H9 (cell line): Measurements from ENCODE around the gene PHLDA2. TPM values are rescaled to one million over a fixed set of nuclear protein-coding genes. Genes with fewer than 3 reads are reported as not detected.

Experiments
- DNase-seq: peaks from one replicate; pipeline ENCODE4 v3.0.0-alpha.2; 2017
- H2AFZ ChIP-seq: one replicate; pipeline ENCODE4 v1.6.1; 2013; ENCODE audit warnings: mild to moderate bottlenecking, low read length, control low read depth, moderate library complexity
- H2AK5ac ChIP-seq: 2 replicates; pipeline ENCODE4 v1.6.1; 2013; ENCODE audit warnings: low read length, control low read depth, mixed read lengths; ENCODE audit not compliant: insufficient read length
- H2BK120ac ChIP-seq: one replicate; pipeline ENCODE4 v1.6.1; 2013; ENCODE audit warnings: low read depth, mild to moderate bottlenecking, low read length, control low read depth, inconsistent platforms; ENCODE audit not compliant: poor library complexity, severe bottlenecking
- H2BK12ac ChIP-seq: 2 replicates; pipeline ENCODE4 v1.6.1; 2013; ENCODE audit warnings: low read length, control low read depth, mixed read lengths, low read depth; ENCODE audit not compliant: insufficient read length
- H2BK15ac ChIP-seq: 2 replicates; pipeline ENCODE4 v1.6.1; 2013; ENCODE audit warnings: low read depth, low read length, control low read depth
- H2BK20ac ChIP-seq: one replicate; pipeline ENCODE4 v1.6.1; 2013; ENCODE audit warnings: low read depth, mild to moderate bottlenecking, low read length, control low read depth, inconsistent platforms; ENCODE audit not compliant: poor library complexity, severe bottlenecking
- H2BK5ac ChIP-seq: 2 replicates; pipeline ENCODE4 v1.6.1; 2013; ENCODE audit warnings: low read length, control low read depth, mixed read lengths; ENCODE audit not compliant: insufficient read length
- H3K14ac ChIP-seq: 2 replicates; pipeline ENCODE4 v1.6.1; 2013; ENCODE audit warnings: low read length, control low read depth; ENCODE audit not compliant: insufficient read depth
- H3K18ac ChIP-seq: 2 replicates; pipeline ENCODE4 v1.6.1; 2013; ENCODE audit warnings: low read depth, mild to moderate bottlenecking, mixed read lengths, low read length, control low read depth; ENCODE audit not compliant: insufficient read length
- H3K23ac ChIP-seq: 2 replicates; pipeline ENCODE4 v1.6.1; 2013; ENCODE audit warnings: low read length, control low read depth, mixed read lengths, low read depth; ENCODE audit not compliant: insufficient read length
- H3K23me2 ChIP-seq: 2 replicates; pipeline ENCODE4 v1.6.1; 2013; ENCODE audit warnings: low read depth, mild to moderate bottlenecking, mixed read lengths, low read length, control low read depth; ENCODE audit not compliant: insufficient read length, poor library complexity, severe bottlenecking
- H3K27ac ChIP-seq: 2 replicates; pipeline ENCODE4 v1.5.1; 2013; ENCODE audit warnings: low read length, control low read depth, mixed read lengths, low read depth; ENCODE audit not compliant: insufficient read length
- H3K27me3 ChIP-seq: 2 replicates; pipeline ENCODE4 v1.6.1; 2013; ENCODE audit warnings: low read length, control low read depth, inconsistent platforms; ENCODE audit not compliant: insufficient read depth
- H3K4ac ChIP-seq: 2 replicates; pipeline ENCODE4 v1.6.1; 2013; ENCODE audit warnings: low read depth, mild to moderate bottlenecking, control low read depth, inconsistent platforms, low read length, moderate library complexity
- H3K4me1 ChIP-seq: 2 replicates; pipeline ENCODE4 v1.6.1; 2013; ENCODE audit warnings: low read length, control low read depth, inconsistent platforms; ENCODE audit not compliant: insufficient read depth
- H3K4me2 ChIP-seq: 2 replicates; pipeline ENCODE4 v1.6.1; 2013; ENCODE audit warnings: low read length, control low read depth, mixed read lengths; ENCODE audit not compliant: insufficient read length, insufficient read depth
- H3K56ac ChIP-seq: 2 replicates; pipeline ENCODE4 v1.6.1; 2013; ENCODE audit warnings: low read depth, mild to moderate bottlenecking, mixed read lengths, low read length, control low read depth; ENCODE audit not compliant: insufficient read length
- H3K79me1 ChIP-seq: 2 replicates; pipeline ENCODE4 v1.6.1; 2013; ENCODE audit warnings: low read depth, mild to moderate bottlenecking, moderate library complexity, low read length, control low read depth, inconsistent platforms; ENCODE audit not compliant: insufficient read depth, poor library complexity, severe bottlenecking
- H3K79me2 ChIP-seq: 2 replicates; pipeline ENCODE4 v1.6.1; 2013; ENCODE audit warnings: low read length, control low read depth, inconsistent platforms; ENCODE audit not compliant: insufficient read depth
- H3K9ac ChIP-seq: 2 replicates; pipeline ENCODE4 v1.6.1; 2013; ENCODE audit warnings: low read length, control low read depth, mixed read lengths; ENCODE audit not compliant: insufficient read length; ENCODE audit errors: extremely low read depth
- H3K9me3 ChIP-seq: one replicate; pipeline ENCODE4 v1.6.1; 2013; ENCODE audit warnings: low read depth, low read length, inconsistent platforms; ENCODE audit not compliant: control insufficient read depth
- H3T11ph ChIP-seq: one replicate; pipeline ENCODE4 v1.6.1; 2013; ENCODE audit warnings: mild to moderate bottlenecking, low read length, control low read depth, inconsistent platforms
- H4K20me1 ChIP-seq: one replicate; pipeline ENCODE4 v1.6.1; 2013; ENCODE audit not compliant: control insufficient read depth, insufficient read length, insufficient read depth
- H4K5ac ChIP-seq: 2 replicates; pipeline ENCODE4 v1.6.1; 2013; ENCODE audit warnings: low read depth, mild to moderate bottlenecking, mixed read lengths, low read length, control low read depth; ENCODE audit not compliant: insufficient read length
- H4K8ac ChIP-seq: replicated peaks from 2 replicates; pipeline ENCODE4 v1.6.1; 2013; ENCODE audit warnings: low read length, control low read depth, mixed read lengths, low read depth; ENCODE audit not compliant: insufficient read length
- H4K91ac ChIP-seq: 2 replicates; pipeline ENCODE4 v1.6.1; 2013; ENCODE audit warnings: low read depth, mild to moderate bottlenecking, moderate library complexity, mixed read lengths, low read length, control low read depth; ENCODE audit not compliant: insufficient read length
- H3K27ac Mint-ChIP-seq, 3 experiments: 2 replicates in 2 of 3; 3 replicates in 1 of 3; pipeline ENCODE4 v1.8.0; 2020 to 2021; ENCODE audit warnings: mixed read lengths in 3 of 3, mild to moderate bottlenecking in 1 of 3, moderate library complexity in 1 of 3
- H3K27me3 Mint-ChIP-seq: 2 replicates; pipeline ENCODE4 v1.8.0; 2021; ENCODE audit warnings: low read depth, mild to moderate bottlenecking, moderate library complexity, mixed read lengths
- H3K36me3 Mint-ChIP-seq, 3 experiments: 2 replicates in 2 of 3; 3 replicates in 1 of 3; pipeline ENCODE4 v1.8.0; 2020 to 2021; ENCODE audit warnings: low read depth in 3 of 3, mixed read lengths in 3 of 3; ENCODE audit not compliant: insufficient read depth in 1 of 3
- H3K4me1 Mint-ChIP-seq, 2 experiments: 2 replicates each; pipeline ENCODE4 v1.8.0; 2020; ENCODE audit warnings: mixed read lengths in 2 of 2
- H3K4me3 Mint-ChIP-seq, 2 experiments: 2 replicates in 1 of 2; 3 replicates in 1 of 2; pipeline ENCODE4 v1.8.0; 2020 to 2021; ENCODE audit warnings: mild to moderate bottlenecking in 2 of 2, mixed read lengths in 2 of 2, moderate library complexity in 1 of 2
- H3K9me3 Mint-ChIP-seq, 2 experiments: 2 replicates in 1 of 2; 3 replicates in 1 of 2; pipeline ENCODE4 v1.8.0; 2020; ENCODE audit warnings: mild to moderate bottlenecking in 2 of 2, mixed read lengths in 2 of 2, moderate library complexity in 1 of 2
- CTCF ChIP-seq: fragments of 200-600 bp; sonication (generic); conservative IDR thresholded peaks from 3 replicates; pipeline ENCODE4 v1.8.0; 2021; ENCODE audit warnings: antibody characterized with exemption, mild to moderate bottlenecking
- WGBS: extraction: QIAGEN DNeasy Blood & Tissue Kit; methylation state at CpG from one replicate; pipeline ENCODE4 v1.1.7; 2013; ENCODE audit warnings: missing lambda C conversion rate, low lambda C conversion rate, mixed read lengths; ENCODE audit not compliant: insufficient read length; ENCODE audit errors: extremely low coverage; 5-methylcytosine and 5-hydroxymethylcytosine counted together
- total RNA-seq: library from RNA; stranded (reverse); gene quantifications from 2 replicates; pipeline ENCODE4 v1.2.1, GENCODE V29; 2021

Gene PHLDA2
- total RNA-seq, 1 experiment from 2014 or later = 42.8 TPM

GRCh38 chr11:2909133-2909902 lies 19.9 kb downstream of the PHLDA2 start:
- H4K5ac ChIP-seq = no peak overlapping the region
- H2BK5ac ChIP-seq = no peak overlapping the region
- H2AFZ ChIP-seq = no peak overlapping the region
- no peak overlapping the region for H4K8ac ChIP-seq
- no peaks in the 10 kb centered on the region for H3K79me2 ChIP-seq
- no peak overlapping the region for H3K23ac ChIP-seq
- H3K27me3 ChIP-seq = no peaks in the 10 kb centered on the region
- H3K9me3 Mint-ChIP-seq = peaks cover 6 to 18% of the 10 kb centered on the region in 2 experiments
- H3K4me2 ChIP-seq = no peak overlapping the region
- no peak overlapping the region for H4K91ac ChIP-seq
- H3K4me1 Mint-ChIP-seq = peaks cover 10% of the 10 kb centered on the region in 2 experiments; a peak in 3 of 4 replicates
- no peak overlapping the region for H3K9ac ChIP-seq
- H3K18ac ChIP-seq = no peak overlapping the region
- DNase-seq = no peak
- no peak overlapping the region for H3T11ph ChIP-seq
- no peak overlapping the region for H2BK20ac ChIP-seq
- no peaks in the 10 kb centered on the region for H3K9me3 ChIP-seq
- no CpG with 5 or more reads among the region's 78 CpGs for WGBS
- no peak overlapping the region for H2BK120ac ChIP-seq
- no peak overlapping the region for H3K27ac Mint-ChIP-seq
- H3K23me2 ChIP-seq = no peaks in the 10 kb centered on the region
- no peak overlapping the region for H3K4ac ChIP-seq
- H2BK12ac ChIP-seq = no peak overlapping the region
- H3K4me1 ChIP-seq = no peaks in the 10 kb centered on the region
- no peak overlapping the region for H2AK5ac ChIP-seq
- no peak for TF ChIP-seq CTCF
- H3K79me1 ChIP-seq = no peaks in the 10 kb centered on the region
- H3K56ac ChIP-seq = no peak overlapping the region
- H2BK15ac ChIP-seq = no peak overlapping the region
- H3K36me3 Mint-ChIP-seq = peaks cover 7 to 18% (median 18%) of the 10 kb centered on the region in 3 experiments
- H3K14ac ChIP-seq = no peak overlapping the region
- peaks cover 19% of the 10 kb centered on the region for H3K27me3 Mint-ChIP-seq
- no peak overlapping the region for H3K27ac ChIP-seq
- peaks cover 6% of the 10 kb centered on the region for H4K20me1 ChIP-seq
- no peak overlapping the region for H3K4me3 Mint-ChIP-seq
